Astrocyte of the cerebellum (primary cell): ENCODE measurements around the gene TGFA.

ENCODE experiments used
- DNase-seq: peaks from one replicate; pipeline ENCODE4 v3.0.0-alpha.2; 2011; ENCODE audit warnings: low read depth
- H3K4me3 ChIP-seq: 2 replicates; pipeline ENCODE4 v1.5.1; 2011; ENCODE audit warnings: mild to moderate bottlenecking, low read depth, low read length, moderate library complexity
- in situ Hi-C: cut with HindIII; loops from 2 replicates; pipeline ENCODE4 v1.10.0; 2017; ENCODE audit warnings: low sequenced_read_pairs
- TF ChIP-seq, protein P1 (sequence below): IDR thresholded peaks from 2 replicates; pipeline ENCODE4 v1.5.1; 2012; ENCODE audit warnings: low read length, low read depth, moderate library complexity, mild to moderate bottlenecking; ENCODE audit errors: missing control alignments

The TGFA gene

GRCh38 chr2:70557171-70557838 is 3.7 kb upstream of the TGFA start:
- in situ Hi-C loops: no loop called here
- no peak for DNase-seq
- no peak overlapping the region for H3K4me3 ChIP-seq
- TF ChIP-seq, protein P1, sequence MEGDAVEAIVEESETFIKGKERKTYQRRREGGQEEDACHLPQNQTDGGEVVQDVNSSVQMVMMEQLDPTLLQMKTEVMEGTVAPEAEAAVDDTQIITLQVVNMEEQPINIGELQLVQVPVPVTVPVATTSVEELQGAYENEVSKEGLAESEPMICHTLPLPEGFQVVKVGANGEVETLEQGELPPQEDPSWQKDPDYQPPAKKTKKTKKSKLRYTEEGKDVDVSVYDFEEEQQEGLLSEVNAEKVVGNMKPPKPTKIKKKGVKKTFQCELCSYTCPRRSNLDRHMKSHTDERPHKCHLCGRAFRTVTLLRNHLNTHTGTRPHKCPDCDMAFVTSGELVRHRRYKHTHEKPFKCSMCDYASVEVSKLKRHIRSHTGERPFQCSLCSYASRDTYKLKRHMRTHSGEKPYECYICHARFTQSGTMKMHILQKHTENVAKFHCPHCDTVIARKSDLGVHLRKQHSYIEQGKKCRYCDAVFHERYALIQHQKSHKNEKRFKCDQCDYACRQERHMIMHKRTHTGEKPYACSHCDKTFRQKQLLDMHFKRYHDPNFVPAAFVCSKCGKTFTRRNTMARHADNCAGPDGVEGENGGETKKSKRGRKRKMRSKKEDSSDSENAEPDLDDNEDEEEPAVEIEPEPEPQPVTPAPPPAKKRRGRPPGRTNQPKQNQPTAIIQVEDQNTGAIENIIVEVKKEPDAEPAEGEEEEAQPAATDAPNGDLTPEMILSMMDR: no peak

DNA sequence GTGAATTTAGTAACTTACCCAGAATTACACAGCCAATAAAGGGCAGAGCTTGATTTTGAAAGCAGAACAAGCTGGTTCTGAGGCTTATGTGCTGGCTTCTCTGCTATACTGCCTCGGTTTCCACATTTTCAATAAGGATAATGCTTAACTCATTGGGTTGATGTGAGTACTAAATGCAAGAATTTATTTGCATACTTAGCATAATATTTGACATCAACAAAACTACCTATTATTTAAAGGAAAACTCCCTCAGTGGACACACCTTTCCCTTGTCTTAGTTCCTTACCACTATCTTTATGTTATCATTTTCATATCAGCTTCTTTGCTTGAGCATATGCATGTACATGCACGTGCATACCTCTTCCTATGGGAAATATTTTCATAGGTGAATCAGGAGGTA is 3.0 kb upstream of the TGFA start:
- no peak for DNase-seq
- in situ Hi-C loops: no loop called here
- TF ChIP-seq, protein P1: no peak
- no peak overlapping the region for H3K4me3 ChIP-seq

DNA sequence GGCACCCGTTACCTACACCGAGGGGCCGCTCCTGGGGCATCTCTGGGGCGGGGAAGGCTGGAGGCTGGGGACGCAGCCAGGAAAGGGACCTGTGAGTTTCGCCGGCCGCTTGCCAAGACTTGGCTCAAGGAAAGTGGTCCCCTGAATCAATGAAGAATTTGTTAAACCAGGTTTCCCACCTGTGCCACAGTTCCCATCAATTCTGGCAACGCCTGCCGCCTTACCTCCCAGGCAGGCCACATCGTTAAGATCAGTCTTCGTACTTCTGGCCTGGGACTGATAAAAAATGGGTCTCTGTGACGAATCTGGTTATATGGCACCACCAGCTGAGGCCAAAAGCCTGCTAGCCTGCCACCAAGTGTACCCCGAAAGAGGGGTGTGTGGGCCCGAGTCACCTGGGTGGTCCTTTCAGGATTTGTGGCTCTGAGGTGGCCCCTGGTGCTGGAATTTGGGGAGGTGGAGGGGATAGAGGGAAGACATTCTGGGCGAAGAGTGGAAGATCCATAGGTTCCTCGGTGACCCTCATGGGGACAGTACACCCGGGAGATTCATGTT is 789 bp upstream of the TGFA start:
- no peak for DNase-seq
- TF ChIP-seq, protein P1: no peak
- in situ Hi-C loops: no loop called here
- H3K4me3 ChIP-seq: peak overlapping the region; percentile 46

GRCh38 chr2:70553334-70553583 is 367 bp downstream of the TGFA start:
- H3K4me3 ChIP-seq: peak overlapping the region; percentile 46
- DNase-seq: no peak
- TF ChIP-seq, protein P1: no peak
- in situ Hi-C loops: no loop called here

DNA sequence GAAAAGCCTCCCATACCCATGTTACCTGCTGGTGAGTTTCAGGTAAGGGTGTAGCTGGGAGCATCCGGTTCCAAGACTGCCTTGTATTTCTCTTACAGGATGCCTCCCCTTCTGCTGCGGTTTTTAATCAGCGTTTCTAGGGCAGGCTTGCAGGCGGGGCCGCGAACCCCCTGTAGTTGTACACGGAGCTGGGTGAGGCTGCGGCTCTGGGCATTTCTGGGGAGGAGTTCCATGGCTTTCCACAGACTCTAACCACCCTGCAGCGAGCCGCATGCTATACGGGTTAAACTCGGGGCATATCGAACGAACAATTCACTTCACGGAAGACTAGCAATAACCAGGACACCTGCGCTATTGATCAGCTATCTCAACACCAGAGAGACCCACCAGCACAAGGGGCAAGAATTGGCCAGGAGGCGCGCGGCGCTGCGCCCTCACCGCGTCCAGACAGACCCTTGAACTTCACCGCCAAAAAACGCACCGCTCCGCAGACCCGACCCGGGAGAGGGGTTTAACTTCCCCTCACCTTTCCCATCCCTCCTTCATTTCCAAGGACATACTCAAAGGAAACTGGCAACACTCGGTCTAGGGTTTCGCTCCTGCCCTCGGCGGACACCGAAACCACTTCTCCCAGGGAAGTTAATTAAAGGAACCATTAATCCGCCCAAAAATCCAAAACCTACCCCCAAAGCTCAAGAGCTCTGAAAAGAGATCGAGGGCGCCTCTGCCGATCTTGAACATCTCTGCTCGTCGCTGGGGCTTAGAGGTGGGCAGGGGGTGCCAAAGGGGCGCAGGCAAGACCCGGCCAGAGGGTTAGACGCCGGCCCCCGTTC is 909 bp downstream of the TGFA start:
- DNase-seq: no peak

GRCh38 chr2:70551167-70551566 is 2.5 kb downstream of the TGFA start:
- no peak overlapping the region for H3K4me3 ChIP-seq
- DNase-seq: no peak
- TF ChIP-seq, protein P1: no peak
- in situ Hi-C loops: no loop called here

More for the DNA sequence above, 909 bp downstream of the TGFA start:
- peak overlapping the region; percentile 46 for H3K4me3 ChIP-seq
- TF ChIP-seq, protein P1: no peak
- in situ Hi-C loops: no loop called here
